T-helper 22 cell (primary cell): ENCODE data around the gene ARFGAP1.

ENCODE experiments used
- DNase-seq: peaks from one replicate; pipeline ENCODE4 v3.0.0-alpha.2; 2020; ENCODE audit warnings: low read depth

ARFGAP1 gene

GRCh38 chr20:63260521-63260920, 12.1 kb upstream of the ARFGAP1 start:
- no peak for DNase-seq

- DNase-seq: no peak
Measured at GRCh38 chr20:63261060-63261794, 11.4 kb upstream of the ARFGAP1 start.

GRCh38 chr20:63261795-63262528, 10.7 kb upstream of the ARFGAP1 start:
- DNase-seq: no peak

GRCh38 chr20:63262836-63263235, 9.8 kb upstream of the ARFGAP1 start:
- no peak for DNase-seq

GRCh38 chr20:63264000-63264399, 8.6 kb upstream of the ARFGAP1 start:
- no peak for DNase-seq

- no peak for DNase-seq
Measured at GRCh38 chr20:63264519-63264918, 8.1 kb upstream of the ARFGAP1 start.

GRCh38 chr20:63265891-63266515, 6.6 kb upstream of the ARFGAP1 start:
- no peak for DNase-seq

GRCh38 chr20:63267691-63268090, 4.9 kb upstream of the ARFGAP1 start:
- DNase-seq: no peak

GRCh38 chr20:63268256-63268655, 4.4 kb upstream of the ARFGAP1 start:
- no peak for DNase-seq

GRCh38 chr20:63268671-63269439, 3.8 kb upstream of the ARFGAP1 start:
- no peak for DNase-seq

GRCh38 chr20:63269724-63270123, 2.9 kb upstream of the ARFGAP1 start:
- no peak for DNase-seq

- DNase-seq: no peak
Measured at GRCh38 chr20:63270606-63271325, 1.8 kb upstream of the ARFGAP1 start.

GRCh38 chr20:63273059-63273579, 506 bp downstream of the ARFGAP1 start:
- DNase-seq: no peak

- DNase-seq: no peak
Measured at GRCh38 chr20:63273635-63274380, 1.2 kb downstream of the ARFGAP1 start.

- DNase-seq: no peak
Measured at GRCh38 chr20:63274381-63275228, 2.0 kb downstream of the ARFGAP1 start.

GRCh38 chr20:63275825-63276224, 3.2 kb downstream of the ARFGAP1 start:
- DNase-seq: no peak

GRCh38 chr20:63276956-63277355, 4.3 kb downstream of the ARFGAP1 start:
- DNase-seq: no peak

GRCh38 chr20:63277466-63278272, 5.1 kb downstream of the ARFGAP1 start:
- DNase-seq: no peak

GRCh38 chr20:63278661-63279060, 6.0 kb downstream of the ARFGAP1 start:
- no peak for DNase-seq
